HepG2 (cell line): Measurements from ENCODE around the gene DBNDD2. TPM values are rescaled to one million over a fixed set of nuclear protein-coding genes. Genes with fewer than 3 reads are reported as not detected.

ENCODE experiments used
- ISL2 ChIP-seq: sonication (generic); formaldehyde crosslinking; IDR thresholded peaks from 2 replicates; pipeline ENCODE4 v1.5.0; 2020; ENCODE audit warnings: missing genetic modification reagents
- NR1H2 ChIP-seq: sonication (generic); formaldehyde crosslinking; IDR thresholded peaks from 2 replicates; pipeline ENCODE4 v1.8.1; 2022; ENCODE audit warnings: low read depth, missing genetic modification reagents, borderline replicate concordance
- SPEN ChIP-seq: sonication (generic); formaldehyde crosslinking; IDR thresholded peaks from 2 replicates; pipeline ENCODE4 v1.5.1; 2020; ENCODE audit warnings: low read depth, mild to moderate bottlenecking, missing genetic modification reagents
- TGIF2 ChIP-seq: IDR thresholded peaks from 2 replicates; pipeline ENCODE4 v1.6.1; 2016; ENCODE audit warnings: control low read depth, missing compliant biosample characterization
- TP53 ChIP-seq: sonication (generic); formaldehyde crosslinking; conservative IDR thresholded peaks from 2 replicates; pipeline ENCODE4 v1.4.0; 2020; ENCODE audit warnings: missing genetic modification reagents
- ZBTB7A ChIP-seq: sonication (generic); formaldehyde crosslinking; IDR thresholded peaks from 2 replicates; pipeline ENCODE4 v1.8.0; 2022; ENCODE audit warnings: mild to moderate bottlenecking, missing genetic modification reagents
- ZFP62 ChIP-seq: sonication (generic); formaldehyde crosslinking; IDR thresholded peaks from 2 replicates; pipeline ENCODE4 v1.4.0; 2020; ENCODE audit warnings: missing genetic modification reagents
- ZNF496 ChIP-seq: sonication (generic); formaldehyde crosslinking; IDR thresholded peaks from 2 replicates; pipeline ENCODE4 v1.8.1; 2023; ENCODE audit warnings: mild to moderate bottlenecking, moderate library complexity, missing genetic modification reagents; ENCODE audit not compliant: insufficient replicate concordance
- ZNF501 ChIP-seq: sonication (generic); formaldehyde crosslinking; IDR thresholded peaks from 2 replicates; pipeline ENCODE4 v1.5.1; 2020; ENCODE audit warnings: mild to moderate bottlenecking, moderate library complexity, missing genetic modification reagents
- ZNF646 ChIP-seq: sonication (generic); formaldehyde crosslinking; IDR thresholded peaks from 2 replicates; pipeline ENCODE4 v1.9.0; 2021; ENCODE audit warnings: mild to moderate bottlenecking, missing genetic modification reagents
- ZNF780A ChIP-seq: sonication (generic); formaldehyde crosslinking; IDR thresholded peaks from 2 replicates; pipeline ENCODE4 v1.8.0; 2022; ENCODE audit warnings: mild to moderate bottlenecking, missing genetic modification reagents, moderate library complexity
- ZNF878 ChIP-seq: sonication (generic); formaldehyde crosslinking; IDR thresholded peaks from 2 replicates; pipeline ENCODE4 v1.8.1; 2023; ENCODE audit warnings: mild to moderate bottlenecking, missing genetic modification reagents, moderate library complexity
- polyA plus RNA-seq, 8 experiments: library from polyadenylated mRNA; depleted of rRNA in 3 of 8; stranded (reverse) in 7 of 8; unstranded in 1 of 8; fragments of >200 nt; fragmentation: Illumina TruSeq in 4 of 8; extraction: Trizol in 4 of 8; gene quantifications; 2 replicates each; pipeline versions ENCODE4 v1.2.1 to v1.2.3, GENCODE V29; 2011 to 2016; ENCODE audit warnings: low read depth in 4 of 8, missing spikeins in 1 of 8, mixed read lengths in 1 of 8; ENCODE audit not compliant: insufficient read depth in 1 of 8
- total RNA-seq, 5 experiments: library from RNA; depleted of rRNA; stranded (reverse); fragments of >200 nt; fragmentation: Illumina TruSeq; extraction: Trizol; gene quantifications; 2 replicates each; pipeline ENCODE4 v1.2.3, GENCODE V29; 2016; ENCODE audit warnings: low read depth in 1 of 5

Gene DBNDD2
- total and polyA plus RNA-seq, 2 of the 13 experiments (the other 11 are each of a cell fraction or from before 2014, with no cell fraction given) = 16.7 to 47.6 TPM

GRCh38 chr20:45359069-45359405, 49.1 kb upstream of the DBNDD2 start (continued):
- peak; percentile 24; the same call in 1 of the 2 replicates for TF ChIP-seq ZNF646
- peak; percentile 35; the same call in 1 of the 2 replicates for TF ChIP-seq ZNF878 (CRISPR knock-in tag)
- TF ChIP-seq NR1H2 (CRISPR knock-in tag) = peak; percentile 35; the same call in 1 of the 2 replicates
- TF ChIP-seq ZNF780A (CRISPR knock-in tag) = no peak
- 0 out of 2 replicates have a peak, but pooled peaks have one; percentile 11 for TF ChIP-seq ISL2
- TF ChIP-seq ZFP62 = 0 out of 2 replicates have a peak, but pooled peaks have one; percentile 48
- peak; percentile 37; the same call in 1 of the 2 replicates for TF ChIP-seq SPEN (CRISPR knock-in tag)
- TF ChIP-seq TGIF2 = no peak
- 0 out of 2 replicates have a peak, but pooled peaks have one; percentile 30 for TF ChIP-seq TP53 (CRISPR knock-in tag)
- no peak for TF ChIP-seq ZNF496
- peak; percentile 44; the same call in 1 of the 2 replicates for TF ChIP-seq ZNF501
- TF ChIP-seq ZBTB7A (CRISPR knock-in tag) = peak; percentile 16; the same call in 1 of the 2 replicates
